Stimulated activated CD4-positive, alpha-beta T cell treated with anti-CD3 and anti-CD28 coated beads, Interleukin-4, amount 100 ng/mL, for 48 hours (primary cell): ENCODE data around the gene BAZ2B.
"Not testable (repeated sequence)": the region's sequence is repeated elsewhere in the genome, so short reads cannot be mapped to it uniquely, and the experiment has no call there.

Experiments
- DNase-seq, 2 donors: peaks; one replicate each; pipeline ENCODE4 v3.0.0-alpha.2; 2020; ENCODE audit warnings: low read depth in 2 of 2

Gene BAZ2B

GRCh38 chr2:159616286-159616701, at the start of gene BAZ2B:
Gene BAZ2B (minus strand): TSS chr2:159616548. CDS start chr2:159478719, 137,829 bp downstream.
- DNase-seq, result no peak

- no peak for DNase-seq
These were observed 44.9 kb upstream of the BAZ2B start for GRCh38 chr2:159661286-159661685.

GRCh38 chr2:159658881-159659873, 42.8 kb upstream of the BAZ2B start:
- DNase-seq, result no peak

- DNase-seq, result no peak
These were observed 37.6 kb upstream of the BAZ2B start for GRCh38 chr2:159653962-159654361.

- no peak for DNase-seq
These were observed 35.5 kb upstream of the BAZ2B start for GRCh38 chr2:159651884-159652283.

- DNase-seq, result no peak
These were observed 34.2 kb upstream of the BAZ2B start for GRCh38 chr2:159650574-159650973.

GRCh38 chr2:159648643-159649042, 32.3 kb upstream of the BAZ2B start:
- no peak for DNase-seq

- DNase-seq, result no peak
These were observed 31.3 kb upstream of the BAZ2B start for GRCh38 chr2:159647667-159648066.

- no peak for DNase-seq
These were observed 23.8 kb upstream of the BAZ2B start for GRCh38 chr2:159640176-159640575.

GRCh38 chr2:159639712-159640111, 23.4 kb upstream of the BAZ2B start:
- DNase-seq, result no peak

GRCh38 chr2:159639071-159639470, 22.7 kb upstream of the BAZ2B start:
- DNase-seq, result no peak

- no peak for DNase-seq
These were observed 21.7 kb upstream of the BAZ2B start for GRCh38 chr2:159637988-159638501.

- DNase-seq, result no peak
These were observed 20.9 kb upstream of the BAZ2B start for GRCh38 chr2:159637240-159637639.

- no peak for DNase-seq
These were observed 18.9 kb upstream of the BAZ2B start for GRCh38 chr2:159635006-159635789.

- no peak for DNase-seq
These were observed 16.9 kb upstream of the BAZ2B start for GRCh38 chr2:159633219-159633618.

GRCh38 chr2:159625628-159626027, 9.3 kb upstream of the BAZ2B start:
- not testable (repeated sequence) for DNase-seq

- DNase-seq, result no peak
These were observed 7.1 kb upstream of the BAZ2B start for GRCh38 chr2:159623436-159623835.

- DNase-seq, result no peak
These were observed 6.6 kb upstream of the BAZ2B start for GRCh38 chr2:159622966-159623365.

GRCh38 chr2:159620796-159621195, 4.4 kb upstream of the BAZ2B start:
- DNase-seq, result no peak

- no peak for DNase-seq
These were observed 1.3 kb upstream of the BAZ2B start for GRCh38 chr2:159617646-159618045.

GRCh38 chr2:159617100-159617499, 752 bp upstream of the BAZ2B start:
- no peak for DNase-seq
